Neural crest cell (in vitro differentiated cells): ENCODE measurements around the gene KCNMA1. TPM values are rescaled to one million over a fixed set of nuclear protein-coding genes. Genes with fewer than 3 reads are reported as not detected.
A peak's percentile ranks its signal among the peaks of the same experiment; 100 is the strongest.

ENCODE experiments used
- DNase-seq: peaks from one replicate; pipeline ENCODE4 v3.0.0; 2021; ENCODE audit warnings: low read depth, mixed read lengths, low spot score
- H3K27ac Mint-ChIP-seq: one replicate; pipeline ENCODE4 v1.8.0; 2021; ENCODE audit warnings: mild to moderate bottlenecking, mixed read lengths; ENCODE audit not compliant: unreplicated experiment
- H3K27me3 Mint-ChIP-seq: 2 replicates; pipeline ENCODE4 v1.8.0; 2021; ENCODE audit warnings: low read depth, mild to moderate bottlenecking, mixed read lengths
- H3K36me3 Mint-ChIP-seq: 2 replicates; pipeline ENCODE4 v1.8.0; 2021; ENCODE audit warnings: low read depth, mild to moderate bottlenecking, mixed read lengths
- H3K4me1 Mint-ChIP-seq: 2 replicates; pipeline ENCODE4 v1.8.0; 2021; ENCODE audit warnings: mixed read lengths
- H3K4me3 Mint-ChIP-seq: one replicate; pipeline ENCODE4 v1.8.0; 2021; ENCODE audit warnings: mild to moderate bottlenecking, mixed read lengths
- H3K9me3 Mint-ChIP-seq: 2 replicates; pipeline ENCODE4 v1.8.0; 2021; ENCODE audit warnings: mixed read lengths
- CTCF ChIP-seq: fragments of 200-600 bp; sonication (generic); conservative IDR thresholded peaks from 2 replicates; pipeline ENCODE4 v1.5.0; 2021; ENCODE audit warnings: antibody characterized with exemption, mild to moderate bottlenecking
- total RNA-seq: library from RNA; stranded (reverse); gene quantifications from 2 replicates; pipeline ENCODE4 v1.2.1, GENCODE V29; 2021

KCNMA1 gene
- total RNA-seq, 1 donor from 2014 or later: 1.7 TPM

DNA sequence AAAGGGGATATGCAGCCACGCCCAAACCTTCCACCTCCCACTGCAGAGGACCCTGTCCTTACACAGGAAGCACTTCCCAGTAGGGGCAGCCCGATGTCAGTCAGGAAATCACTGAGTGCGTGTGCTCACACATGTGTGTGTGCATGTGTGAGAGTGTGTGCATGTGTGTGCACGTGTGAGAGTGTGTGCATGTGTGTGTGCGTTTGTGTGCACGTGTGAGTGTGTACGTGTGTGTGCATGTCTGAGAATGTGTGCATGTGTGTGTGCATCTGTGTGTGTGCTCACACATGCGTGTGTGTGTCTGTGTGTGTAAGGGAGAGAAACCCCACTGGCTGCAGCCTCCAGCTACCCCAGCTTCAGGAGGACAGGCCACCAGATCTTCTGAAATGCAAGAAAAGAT, 229.3 kb downstream of the KCNMA1 start:
- no peak overlapping the region for H3K4me3 Mint-ChIP-seq
- no peak overlapping the region for H3K27ac Mint-ChIP-seq
- DNase-seq: no peak

DNA sequence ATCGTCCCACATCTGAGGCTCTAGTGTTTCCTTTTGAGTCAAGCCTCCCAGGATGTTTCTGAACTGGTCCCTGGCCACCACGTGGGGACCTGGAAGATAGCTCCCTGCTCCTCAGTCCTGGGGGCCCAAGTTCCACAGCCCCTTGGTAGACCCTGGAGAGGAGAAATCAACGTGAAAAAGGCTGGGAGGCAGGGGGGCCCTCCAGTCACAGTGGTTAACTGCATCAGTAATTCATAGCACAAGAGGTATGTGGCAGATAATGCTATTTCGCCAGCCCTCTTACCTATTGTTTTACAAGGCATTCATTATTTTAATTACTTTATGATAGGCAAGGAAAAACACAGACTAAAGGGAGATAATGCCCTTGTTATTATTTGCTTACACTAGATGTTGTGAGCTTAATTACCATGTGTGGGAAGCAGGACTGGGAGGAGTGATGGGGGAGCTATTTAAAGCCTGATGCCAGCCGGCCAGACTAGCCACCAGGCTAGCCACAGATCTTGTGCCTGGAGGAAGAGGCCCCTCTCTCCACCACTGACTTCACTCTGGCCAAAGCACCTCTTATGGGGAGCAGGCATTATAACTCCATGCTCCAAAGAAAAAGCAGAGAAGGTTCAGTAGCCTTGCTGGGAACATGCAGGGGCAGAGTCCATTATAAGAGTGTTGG, 230.7 kb downstream of the KCNMA1 start:
- H3K27me3 Mint-ChIP-seq: peaks cover 21% of the 10 kb centered on the region
- H3K4me1 Mint-ChIP-seq: peaks cover 18% of the 10 kb centered on the region
- no peaks in the 10 kb centered on the region for H3K36me3 Mint-ChIP-seq
- no peak overlapping the region for H3K4me3 Mint-ChIP-seq
- no peak for DNase-seq
- no peak for TF ChIP-seq CTCF
- H3K27ac Mint-ChIP-seq: no peak overlapping the region
- H3K9me3 Mint-ChIP-seq: peaks cover 2% of the 10 kb centered on the region

More for the DNA sequence above, 229.3 kb downstream of the KCNMA1 start:
- no peak for TF ChIP-seq CTCF
- Mint-ChIP-seq H3K9me3 (peaks cover 2% of the 10 kb centered on the region), H3K27me3 (peaks cover 12% of the 10 kb centered on the region), H3K36me3 (no peaks in the 10 kb centered on the region), H3K4me1 (peaks cover 18% of the 10 kb centered on the region)

DNA sequence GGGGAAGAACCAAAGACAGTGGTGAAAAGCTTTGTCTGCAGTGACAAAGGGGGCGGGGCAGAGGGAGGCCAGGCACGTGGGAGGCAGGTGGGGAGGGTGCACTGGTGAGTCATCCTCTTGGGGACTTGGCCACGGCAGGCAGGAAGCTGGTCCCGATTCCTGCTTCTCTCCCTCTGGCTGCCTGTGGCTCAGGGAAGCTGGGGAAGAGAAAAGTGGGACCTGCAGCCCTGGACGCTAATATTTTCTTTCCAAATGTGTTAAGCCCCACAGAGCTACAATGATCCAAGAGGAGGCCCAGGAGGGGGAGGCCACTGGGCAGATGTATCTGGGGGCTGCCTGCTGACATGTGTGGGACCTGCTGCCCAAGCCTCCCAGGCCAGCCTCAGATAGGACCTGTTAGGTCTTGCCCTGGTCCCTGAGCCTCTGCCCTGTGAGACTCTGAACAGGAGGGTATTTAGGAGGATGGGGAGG, 231.8 kb downstream of the KCNMA1 start:
- TF ChIP-seq CTCF: no peak
- H3K36me3 Mint-ChIP-seq: no peaks in the 10 kb centered on the region
- peaks cover 2% of the 10 kb centered on the region for H3K9me3 Mint-ChIP-seq
- H3K27me3 Mint-ChIP-seq: peaks cover 20% of the 10 kb centered on the region
- DNase-seq: peak; percentile 18
- peaks cover 18% of the 10 kb centered on the region for H3K4me1 Mint-ChIP-seq
- H3K4me3 Mint-ChIP-seq: no peak overlapping the region
- no peak overlapping the region for H3K27ac Mint-ChIP-seq

DNA sequence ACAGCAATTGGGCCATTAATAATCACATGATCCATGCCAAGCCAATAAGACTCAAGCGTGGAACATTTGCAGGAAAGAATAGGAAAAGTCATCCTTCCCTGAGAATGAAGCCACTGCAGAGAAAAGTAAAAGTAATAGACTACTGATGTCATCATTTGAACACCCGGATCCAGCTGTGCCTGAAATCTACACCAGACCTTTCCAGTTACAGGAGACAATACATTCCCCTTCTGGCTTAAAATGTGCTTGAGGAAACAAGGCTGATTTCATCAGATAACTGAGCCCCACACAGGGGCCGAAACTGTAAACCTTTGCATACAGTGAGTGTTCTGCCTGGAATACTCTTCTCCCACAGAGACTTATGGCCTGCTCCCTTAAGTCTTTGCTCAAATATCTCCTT, 232.8 kb downstream of the KCNMA1 start:
- H3K27me3 Mint-ChIP-seq: peaks cover 20% of the 10 kb centered on the region
- peaks cover 22% of the 10 kb centered on the region for H3K4me1 Mint-ChIP-seq
- H3K4me3 Mint-ChIP-seq: no peak overlapping the region
- peaks cover 2% of the 10 kb centered on the region for H3K9me3 Mint-ChIP-seq
- no peak overlapping the region for H3K27ac Mint-ChIP-seq
- DNase-seq: no peak
- TF ChIP-seq CTCF: no peak
- no peaks in the 10 kb centered on the region for H3K36me3 Mint-ChIP-seq

- H3K4me1 Mint-ChIP-seq: peaks cover 22% of the 10 kb centered on the region
- no peak overlapping the region for H3K27ac Mint-ChIP-seq
- no peak overlapping the region for H3K4me3 Mint-ChIP-seq
- DNase-seq: no peak
- peaks cover 2% of the 10 kb centered on the region for H3K9me3 Mint-ChIP-seq
- no peaks in the 10 kb centered on the region for H3K36me3 Mint-ChIP-seq
- H3K27me3 Mint-ChIP-seq: peaks cover 20% of the 10 kb centered on the region
- TF ChIP-seq CTCF: no peak
Observed at GRCh38 chr10:77403761-77404160, 233.8 kb downstream of the KCNMA1 start.
